ENCODE results near the gene KHDRBS2. TPM values are rescaled to one million over a fixed set of nuclear protein-coding genes. Genes with fewer than 3 reads are reported as not detected.

Gene KHDRBS2
- total RNA-seq, 1 donor from 2014 or later = not detected

- DNase-seq (ENCODE audit: extremely low spot score, unreplicated experiment) = no peak
- H3K27ac Mint-ChIP-seq (ENCODE audit: unreplicated experiment) = no peak overlapping the region
- H3K36me3 Mint-ChIP-seq (ENCODE audit: unreplicated experiment) = no peaks in the 10 kb centered on the region
- H3K9me3 Mint-ChIP-seq (ENCODE audit: unreplicated experiment) = peaks cover 39% of the 10 kb centered on the region
- TF ChIP-seq CTCF (IDR thresholded peaks at IDR 0.05) = no peak
- H3K4me1 Mint-ChIP-seq (ENCODE audit: unreplicated experiment) = no peaks in the 10 kb centered on the region
- no peak overlapping the region for H3K4me3 Mint-ChIP-seq (ENCODE audit: unreplicated experiment)
- no peaks in the 10 kb centered on the region for H3K27me3 Mint-ChIP-seq (ENCODE audit: unreplicated experiment)
These were observed 166.6 kb downstream of the KHDRBS2 start for GRCh38 chr6:62119401-62119800.

DNA sequence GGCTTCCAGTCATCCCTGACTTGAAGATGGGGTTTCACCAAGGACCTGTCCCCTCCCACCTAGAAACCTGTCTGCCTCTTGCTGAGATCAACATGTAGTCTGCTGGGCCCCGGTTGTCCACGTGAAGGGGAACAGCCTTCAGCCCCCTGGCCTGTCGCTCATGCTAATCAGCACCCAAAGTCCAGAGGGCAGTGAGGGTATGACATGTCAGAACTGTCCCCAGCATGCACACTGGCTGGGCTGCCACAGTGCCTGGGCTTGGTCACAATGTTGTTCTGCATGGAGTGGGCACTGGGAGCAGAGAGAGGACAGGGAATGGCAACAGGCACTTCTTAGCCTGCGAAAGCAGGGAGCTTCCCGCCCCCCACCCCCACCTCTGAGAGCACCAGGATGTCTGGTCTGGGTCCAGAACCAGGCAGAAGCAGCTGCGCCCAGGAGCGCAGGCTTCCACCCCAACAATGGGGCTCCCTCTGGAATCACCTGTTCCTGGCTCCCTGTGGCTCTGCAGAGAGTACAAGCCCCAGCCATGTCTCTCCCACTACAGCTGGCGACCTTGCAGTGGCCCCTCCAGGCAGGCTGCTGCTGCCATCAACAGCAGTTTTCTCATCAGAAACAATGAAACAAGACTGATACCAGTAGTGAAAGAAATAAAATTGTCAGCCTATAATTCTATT is 182.7 kb downstream of the KHDRBS2 start:
- Mint-ChIP-seq H3K9me3 (ENCODE audit: unreplicated experiment) (peaks cover 24% of the 10 kb centered on the region), H3K27ac (ENCODE audit: unreplicated experiment) (no peak overlapping the region), H3K27me3 (ENCODE audit: unreplicated experiment) (no peaks in the 10 kb centered on the region), H3K36me3 (ENCODE audit: unreplicated experiment) (no peaks in the 10 kb centered on the region), H3K4me1 (ENCODE audit: unreplicated experiment) (no peaks in the 10 kb centered on the region), H3K4me3 (ENCODE audit: unreplicated experiment) (no peak overlapping the region)
- peak; percentile 74 for DNase-seq (ENCODE audit: extremely low spot score, unreplicated experiment)
- TF ChIP-seq CTCF (IDR thresholded peaks at IDR 0.05) = no peak

GRCh38 chr6:62102387-62102786 is 183.6 kb downstream of the KHDRBS2 start:
- Mint-ChIP-seq H3K36me3 (ENCODE audit: unreplicated experiment) (no peaks in the 10 kb centered on the region), H3K27ac (ENCODE audit: unreplicated experiment) (no peak overlapping the region), H3K27me3 (ENCODE audit: unreplicated experiment) (no peaks in the 10 kb centered on the region), H3K9me3 (ENCODE audit: unreplicated experiment) (peaks cover 32% of the 10 kb centered on the region), H3K4me3 (ENCODE audit: unreplicated experiment) (no peak overlapping the region), H3K4me1 (ENCODE audit: unreplicated experiment) (no peaks in the 10 kb centered on the region)
- peak; percentile 57 for DNase-seq (ENCODE audit: extremely low spot score, unreplicated experiment)
- no peak for TF ChIP-seq CTCF (IDR thresholded peaks at IDR 0.05)

DNA sequence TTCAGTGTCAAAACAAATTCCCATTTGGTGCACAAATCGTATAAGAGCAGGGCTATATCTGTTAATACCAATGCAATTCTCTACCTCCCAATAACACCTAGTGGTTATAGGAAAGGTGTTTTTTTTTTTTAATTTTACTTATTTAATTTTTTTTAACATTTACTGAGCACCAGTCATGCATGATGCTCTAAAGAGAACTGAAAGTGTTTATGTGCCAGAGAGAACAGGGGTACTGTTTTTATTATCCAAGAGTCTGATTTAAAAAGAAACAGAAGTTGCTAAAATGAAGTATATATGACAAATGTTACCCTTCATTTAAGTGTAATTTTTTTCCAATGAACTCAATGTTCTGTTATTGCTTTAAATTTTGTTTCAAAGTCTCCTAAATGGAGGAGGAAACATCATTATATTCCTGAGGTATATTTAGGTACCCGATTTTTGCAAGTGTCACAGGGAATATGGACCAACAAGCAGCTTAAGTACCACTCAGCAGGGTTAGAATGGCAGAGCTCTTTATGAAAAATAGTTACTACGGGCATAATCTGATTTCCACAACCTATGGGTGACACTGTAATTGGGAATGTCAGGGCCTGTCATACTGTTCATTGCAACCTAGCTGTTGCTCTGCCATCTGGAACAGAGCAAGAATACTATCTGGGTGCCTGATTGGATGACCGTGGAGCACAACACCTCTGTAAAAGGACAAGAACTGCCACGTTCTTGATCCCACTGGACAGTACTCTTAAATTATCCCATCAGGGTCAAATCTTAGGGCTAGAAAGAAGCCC is 195.4 kb downstream of the KHDRBS2 start:
- no peaks in the 10 kb centered on the region for H3K27me3 Mint-ChIP-seq (ENCODE audit: unreplicated experiment)
- no peaks in the 10 kb centered on the region for H3K36me3 Mint-ChIP-seq (ENCODE audit: unreplicated experiment)
- no peaks in the 10 kb centered on the region for H3K9me3 Mint-ChIP-seq (ENCODE audit: unreplicated experiment)
- TF ChIP-seq CTCF (IDR thresholded peaks at IDR 0.05) = no peak
- DNase-seq (ENCODE audit: extremely low spot score, unreplicated experiment) = no peak
- no peaks in the 10 kb centered on the region for H3K4me1 Mint-ChIP-seq (ENCODE audit: unreplicated experiment)
- no peak overlapping the region for H3K4me3 Mint-ChIP-seq (ENCODE audit: unreplicated experiment)
- no peak overlapping the region for H3K27ac Mint-ChIP-seq (ENCODE audit: unreplicated experiment)

GRCh38 chr6:62089781-62090180 is 196.2 kb downstream of the KHDRBS2 start:
- Mint-ChIP-seq H3K27ac (ENCODE audit: unreplicated experiment) (no peak overlapping the region), H3K36me3 (ENCODE audit: unreplicated experiment) (no peaks in the 10 kb centered on the region), H3K27me3 (ENCODE audit: unreplicated experiment) (no peaks in the 10 kb centered on the region), H3K4me3 (ENCODE audit: unreplicated experiment) (no peak overlapping the region), H3K9me3 (ENCODE audit: unreplicated experiment) (no peaks in the 10 kb centered on the region), H3K4me1 (ENCODE audit: unreplicated experiment) (no peaks in the 10 kb centered on the region)
- no peak for TF ChIP-seq CTCF (IDR thresholded peaks at IDR 0.05)
- DNase-seq (ENCODE audit: extremely low spot score, unreplicated experiment) = no peak
